Activated naive CD4-positive, alpha-beta T cell treated with anti-CD3 and anti-CD28 coated beads, Interleukin-2, amount 50 U/mL, for 16 hours (primary cell): ENCODE data around the gene CCER1.
"Not testable (repeated sequence)": the region's sequence is repeated elsewhere in the genome, so short reads cannot be mapped to it uniquely, and the experiment has no call there.

Experiments
- DNase-seq: peaks from one replicate; pipeline ENCODE4 v3.0.0-alpha.2; 2020

Gene CCER1, protein sequence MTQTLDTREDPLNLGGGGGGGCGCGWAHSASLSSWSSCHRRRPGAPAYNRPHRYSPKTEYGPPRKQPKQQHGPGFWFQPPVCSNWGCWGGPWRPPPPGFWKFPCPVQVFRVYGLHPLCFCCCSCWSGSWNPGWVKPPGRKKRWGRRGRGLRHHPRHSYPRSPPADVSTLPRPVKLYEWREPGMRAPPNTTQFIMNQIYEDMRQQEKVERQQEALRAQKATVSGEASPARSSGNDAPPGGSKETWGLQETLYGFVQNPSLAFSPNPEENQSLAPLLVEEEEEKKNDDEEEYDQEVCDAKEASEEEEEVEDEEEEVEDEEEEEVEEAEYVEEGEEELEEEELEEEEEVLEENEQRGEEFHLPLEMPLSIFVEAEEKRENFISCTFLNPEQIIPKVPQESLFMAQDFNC

GRCh38 chr12:90954921-90955320, at the start of gene CCER1:
Gene CCER1, minus strand, starts transcription at chr12:90955176. Its CDS starts 434 bp downstream, at chr12:90954742.
- no peak for DNase-seq

GRCh38 chr12:91003737-91004136, 48.8 kb upstream of the CCER1 start:
- no peak for DNase-seq

- no peak for DNase-seq
Measured at GRCh38 chr12:91001306-91001705, 46.3 kb upstream of the CCER1 start.

GRCh38 chr12:90999966-91000365, 45.0 kb upstream of the CCER1 start:
- no peak for DNase-seq

DNA sequence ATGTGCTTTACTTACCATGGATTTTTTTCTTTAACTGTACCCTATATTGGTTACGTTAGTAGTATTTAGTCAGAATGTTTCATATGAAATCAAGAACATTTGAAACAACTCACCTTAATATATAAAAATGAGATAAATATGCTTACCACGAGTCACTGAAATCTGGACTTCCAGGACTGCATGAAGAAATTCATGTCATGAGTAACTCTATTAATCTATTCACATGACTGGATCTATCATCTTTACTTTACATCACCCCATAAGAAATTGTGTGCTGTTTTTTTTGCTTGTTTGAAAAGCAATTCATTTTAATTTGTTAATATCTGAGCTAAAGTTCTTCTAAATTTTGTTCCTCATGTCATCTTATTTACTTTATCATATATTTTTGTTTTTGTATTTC, 44.6 kb upstream of the CCER1 start:
- no peak for DNase-seq

DNA sequence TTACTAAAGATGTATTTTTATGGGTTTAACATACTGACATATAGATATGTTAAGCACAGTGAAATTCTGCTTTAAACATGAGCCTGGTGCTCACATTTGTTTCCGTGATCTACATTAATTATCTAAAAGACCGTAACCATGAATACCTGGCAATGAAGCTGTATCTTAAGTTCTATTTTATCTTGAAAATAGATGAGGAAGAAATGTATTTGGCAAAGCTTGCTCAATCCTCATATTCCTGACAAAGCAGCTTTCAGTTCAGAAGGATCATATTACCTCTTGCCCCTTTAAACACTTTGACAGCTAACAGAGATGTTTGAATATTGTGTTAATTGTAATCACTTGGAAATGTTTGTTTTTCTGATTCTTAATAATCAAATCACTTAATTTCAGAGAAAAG, 40.0 kb upstream of the CCER1 start:
- no peak for DNase-seq

DNA sequence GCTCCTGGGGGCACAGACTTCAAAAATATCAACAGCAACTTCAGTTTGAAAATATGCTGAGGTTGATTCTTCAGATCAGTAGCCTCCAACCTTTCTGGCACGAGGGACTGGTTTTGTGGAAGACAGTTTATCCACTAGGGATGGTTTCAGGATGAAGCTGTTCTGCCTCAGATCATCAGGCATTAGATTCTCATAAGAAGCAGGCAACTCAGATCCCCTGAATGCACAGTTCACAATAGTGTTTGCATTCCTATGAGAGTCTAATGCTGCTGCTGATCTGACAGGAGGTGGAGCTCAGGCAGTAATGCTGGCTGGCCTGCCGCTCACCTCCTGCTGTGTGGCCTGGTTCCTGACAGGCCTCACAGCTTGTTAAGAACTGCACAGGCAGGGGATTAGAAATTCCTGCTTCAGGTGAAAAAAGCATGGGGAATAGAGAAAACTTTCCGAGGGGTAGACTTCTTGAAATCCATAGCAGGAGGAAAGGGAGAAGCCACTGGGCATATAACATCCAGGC, 37.0 kb upstream of the CCER1 start:
- DNase-seq, result no peak

DNA sequence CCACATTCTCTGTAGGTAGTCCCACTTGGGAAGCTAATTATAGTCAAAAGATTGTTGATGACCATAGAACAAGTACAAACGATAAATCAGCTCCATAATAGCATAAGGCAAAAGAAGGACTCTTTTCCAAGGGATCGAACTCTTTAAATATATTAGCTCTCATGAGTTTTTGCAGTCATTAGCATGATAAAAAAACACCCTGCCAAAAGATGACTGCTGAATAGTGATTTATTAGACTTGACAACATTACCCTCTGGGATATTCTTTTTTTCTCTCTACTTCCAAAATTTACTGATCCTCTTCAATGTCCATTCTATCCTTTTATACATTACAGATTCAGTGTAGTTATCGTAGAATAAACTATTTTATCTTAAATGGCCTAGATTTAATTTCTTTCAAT, 35.6 kb upstream of the CCER1 start:
- DNase-seq, result no peak

DNA sequence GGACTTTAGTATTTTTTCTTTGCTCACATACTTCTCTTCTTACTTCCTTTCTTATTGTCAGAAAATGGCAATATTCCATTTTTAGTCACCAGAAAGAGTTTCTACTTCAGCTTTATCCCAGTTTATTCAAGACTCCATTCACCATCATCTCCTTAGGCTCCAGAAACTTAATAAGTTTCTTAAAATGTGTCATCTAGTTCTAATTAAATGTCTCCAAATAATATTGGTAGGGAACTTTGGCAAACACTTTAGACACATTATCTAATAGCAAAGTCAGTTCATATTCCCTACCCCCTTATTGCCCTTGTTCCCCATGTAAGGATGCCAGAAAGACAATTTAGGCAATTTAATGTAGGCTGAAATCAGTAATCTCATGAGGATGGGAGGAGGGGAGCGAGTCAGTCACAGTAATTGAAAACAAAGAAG, 34.7 kb upstream of the CCER1 start:
- no peak for DNase-seq

DNA sequence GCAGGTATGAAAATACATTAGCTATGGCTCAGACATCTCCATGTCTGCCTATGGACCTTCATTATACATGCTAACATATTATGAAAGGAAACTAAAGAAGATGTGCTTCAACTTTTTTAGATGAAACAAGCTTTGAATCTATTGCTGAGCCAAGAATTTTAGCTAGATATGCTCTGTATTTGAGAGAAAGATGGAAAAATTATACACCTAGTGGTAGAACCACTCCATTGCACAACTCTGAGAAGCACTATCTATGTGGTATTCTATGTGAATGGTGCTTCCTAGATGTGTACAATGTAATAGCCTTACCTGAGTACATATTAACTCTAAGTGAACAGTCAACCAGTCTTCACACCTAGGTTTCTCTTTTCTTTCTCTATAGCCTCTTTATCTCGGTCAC, 32.5 kb upstream of the CCER1 start:
- DNase-seq, result no peak

GRCh38 chr12:90987101-90987500, 32.1 kb upstream of the CCER1 start:
- DNase-seq, result no peak

GRCh38 chr12:90985331-90985730, 30.4 kb upstream of the CCER1 start:
- DNase-seq, result not testable (repeated sequence)

DNA sequence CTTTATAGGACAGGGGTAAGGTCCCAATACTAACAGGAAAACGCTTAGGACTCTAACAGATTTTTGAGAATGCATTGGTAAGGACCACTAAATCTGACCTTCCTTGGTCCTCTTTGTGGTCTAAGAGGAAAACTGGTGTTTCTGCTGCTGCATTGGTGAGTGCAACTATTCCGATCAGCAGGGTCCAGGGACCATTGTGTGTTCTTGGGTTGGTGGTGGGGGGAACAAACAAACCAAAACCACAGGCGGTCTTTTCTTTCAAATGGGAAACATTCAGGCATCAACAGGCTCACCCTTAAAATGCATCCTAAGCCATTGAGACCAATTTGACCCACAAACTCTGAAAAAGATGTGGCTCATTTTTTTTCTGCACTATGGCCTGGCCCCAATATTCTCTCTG, 29.1 kb upstream of the CCER1 start:
- DNase-seq, result no peak

GRCh38 chr12:90982170-90982569, 27.2 kb upstream of the CCER1 start:
- DNase-seq, result no peak

- no peak for DNase-seq
Measured at GRCh38 chr12:90979951-90980350, 25.0 kb upstream of the CCER1 start.

- DNase-seq, result no peak
Measured at GRCh38 chr12:90979019-90979418, 24.0 kb upstream of the CCER1 start.

DNA sequence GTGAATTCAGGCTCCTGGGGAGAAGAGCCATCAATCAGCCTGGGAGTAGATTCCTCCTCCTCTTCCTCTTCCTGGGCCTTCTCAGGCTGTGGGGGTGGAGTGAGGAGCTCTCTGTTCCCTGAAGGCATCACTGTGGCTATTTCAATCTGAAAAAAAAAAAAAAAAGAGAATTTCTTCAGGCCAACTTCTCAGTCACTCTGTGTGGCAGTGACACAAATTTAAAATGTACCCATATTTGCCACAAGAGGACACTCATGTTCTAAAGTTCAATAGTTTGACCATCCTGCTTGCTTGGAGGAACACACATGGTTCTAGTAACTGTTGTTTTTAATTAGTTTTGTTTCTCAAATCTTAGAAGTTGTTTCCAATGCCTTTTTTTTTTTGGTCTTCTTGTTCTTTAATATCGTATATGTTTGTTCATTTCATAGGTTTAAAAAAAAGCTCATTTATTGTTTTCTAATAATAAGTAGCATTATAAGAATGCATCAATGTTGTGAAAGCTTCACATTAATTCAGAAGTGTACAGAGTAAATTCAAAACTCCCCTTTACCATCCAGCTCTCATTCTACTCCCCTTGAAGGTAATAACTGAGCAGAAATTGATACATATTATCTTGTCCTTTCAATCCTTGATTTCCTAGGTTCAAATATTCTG, 23.3 kb upstream of the CCER1 start:
- DNase-seq, result no peak

DNA sequence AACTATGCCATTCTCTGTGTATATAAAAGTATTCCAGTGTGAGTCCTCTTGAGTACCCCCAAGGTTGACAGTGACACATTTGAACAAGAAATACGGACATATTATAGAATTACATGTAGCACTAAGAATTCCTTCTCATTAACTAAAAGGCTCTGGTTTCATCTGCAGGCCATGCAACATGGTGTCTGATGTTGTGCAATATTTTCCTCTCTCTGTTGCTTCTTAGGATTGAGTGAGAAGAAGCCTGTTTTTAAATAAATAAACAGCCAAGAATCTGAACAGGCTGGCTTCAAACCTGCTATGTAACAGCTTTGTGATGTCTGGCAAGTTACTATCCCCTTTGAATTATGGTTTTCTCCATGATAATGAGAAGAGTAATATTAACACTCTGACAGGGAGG, 22.2 kb upstream of the CCER1 start:
- DNase-seq, result no peak

GRCh38 chr12:90974286-90974685, 19.3 kb upstream of the CCER1 start:
- DNase-seq, result no peak

DNA sequence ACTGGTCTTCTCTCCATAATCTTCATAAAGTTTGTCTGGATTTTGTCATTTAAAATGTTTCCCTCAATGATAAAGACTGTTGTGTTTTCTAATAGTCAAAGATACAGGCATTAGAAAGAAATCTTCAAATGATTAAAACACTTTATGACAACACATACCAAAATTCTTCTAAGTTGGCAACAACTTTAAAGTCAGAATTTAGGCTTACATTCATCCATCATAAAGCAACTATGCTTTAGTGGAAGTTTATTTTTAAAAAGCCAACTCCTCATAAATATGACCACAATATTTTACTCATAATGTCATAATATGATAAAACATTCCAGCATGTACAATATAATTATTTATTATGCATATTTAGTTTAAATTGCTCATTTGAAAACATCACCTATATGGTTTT, 17.2 kb upstream of the CCER1 start:
- no peak for DNase-seq

GRCh38 chr12:90970911-90971310, 15.9 kb upstream of the CCER1 start:
- DNase-seq, result no peak

GRCh38 chr12:90970471-90970870, 15.5 kb upstream of the CCER1 start:
- DNase-seq, result no peak

GRCh38 chr12:90969851-90970250, 14.9 kb upstream of the CCER1 start:
- DNase-seq, result no peak

DNA sequence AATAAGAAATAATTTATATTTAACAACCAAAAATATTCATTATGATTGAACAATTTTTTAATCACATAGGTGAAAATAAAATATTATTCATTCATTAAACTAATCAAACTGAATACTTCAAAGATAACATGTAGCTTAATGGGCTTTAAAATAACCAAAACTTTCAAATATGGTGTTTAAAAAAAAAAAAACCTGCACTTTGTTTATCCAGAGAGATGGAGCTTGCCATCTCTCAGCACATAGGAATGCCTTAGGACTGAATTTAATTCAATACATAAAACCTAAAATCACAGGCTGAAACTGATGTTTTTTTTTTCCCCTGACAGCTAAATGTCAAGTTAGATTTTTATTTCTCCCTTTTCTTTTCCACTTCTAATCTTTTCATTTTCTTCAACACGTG, 14.4 kb upstream of the CCER1 start:
- DNase-seq, result no peak
